ENCODE measurements around the gene PITRM1.
A peak's percentile ranks its signal among the peaks of the same experiment; 100 is the strongest.
"Not testable (repeated sequence)": the region's sequence is repeated elsewhere in the genome, so short reads cannot be mapped to it uniquely, and the experiment has no call there.

The PITRM1 gene

DNA sequence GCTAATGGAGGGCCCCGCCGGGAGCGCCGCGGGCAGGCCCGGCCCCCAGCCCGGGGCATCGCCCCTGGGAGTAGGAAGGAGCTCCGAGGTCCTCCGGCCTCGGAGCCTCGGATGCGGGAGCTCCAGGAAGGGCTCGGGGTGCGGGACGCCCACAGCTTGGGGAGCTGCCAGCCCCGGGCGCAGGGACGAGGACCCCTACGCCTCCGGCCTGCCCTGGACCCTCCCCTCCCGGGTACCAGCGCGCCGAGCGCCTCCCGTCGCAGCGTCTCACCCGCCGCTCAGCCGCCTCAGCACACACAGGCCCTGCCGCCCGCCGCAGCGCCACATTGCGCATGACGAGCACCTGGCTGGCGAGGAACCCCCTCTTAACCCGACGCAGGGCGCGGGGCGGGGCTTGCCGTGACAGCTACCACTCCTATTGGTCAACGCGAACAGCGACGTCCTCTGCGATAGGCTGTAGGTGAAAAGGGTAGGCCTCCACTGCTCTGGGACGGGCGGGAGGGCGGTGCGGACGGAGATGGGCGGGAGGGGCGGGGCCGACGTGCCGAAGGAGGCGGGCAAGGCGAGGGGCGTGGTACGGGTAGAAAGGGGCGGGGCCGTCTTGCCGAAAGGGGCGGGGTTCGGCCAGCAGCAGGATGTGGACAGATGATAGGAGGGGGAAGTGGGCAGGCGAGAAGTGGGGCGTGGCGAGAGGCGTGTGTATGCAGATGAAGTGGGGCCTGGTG lies at the start of gene PITRM1:
Gene PITRM1 (minus strand): TSS at position 337 of the 725 bp plus-strand sequence. CDS start 10 bp downstream, at position 327.
- DNase-seq, result peak; percentile 84

- no peak for DNase-seq
These were observed 49.5 kb upstream of the PITRM1 start for GRCh38 chr10:3222068-3222467.

- not testable (repeated sequence) for DNase-seq
These were observed 49.0 kb upstream of the PITRM1 start for GRCh38 chr10:3221601-3222000.

- DNase-seq, result no peak
These were observed 48.3 kb upstream of the PITRM1 start for GRCh38 chr10:3220853-3221252.

- DNase-seq, result not testable (repeated sequence)
These were observed 46.5 kb upstream of the PITRM1 start for GRCh38 chr10:3219021-3219628.

DNA sequence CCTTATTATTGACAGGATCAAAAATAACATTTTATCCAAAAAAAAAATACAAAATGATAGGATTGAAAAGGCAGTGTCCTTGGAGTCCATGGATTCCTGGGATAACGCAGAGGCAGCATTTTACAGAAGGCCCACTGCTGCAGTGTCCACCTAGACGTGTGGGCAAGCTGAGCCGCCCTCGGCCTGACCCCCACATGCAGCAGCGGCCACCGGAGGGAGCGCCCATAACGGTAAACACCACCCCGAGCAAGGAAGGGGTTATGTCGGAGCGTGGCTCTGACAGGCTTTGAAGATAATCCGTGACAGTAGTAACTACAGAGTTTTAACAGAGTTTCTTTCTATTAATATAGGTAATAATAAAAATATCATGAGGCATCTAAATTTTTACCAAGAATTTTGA lies 45.3 kb upstream of the PITRM1 start:
- no peak for DNase-seq

- DNase-seq, result no peak
These were observed 44.7 kb upstream of the PITRM1 start for GRCh38 chr10:3217301-3217700.

DNA sequence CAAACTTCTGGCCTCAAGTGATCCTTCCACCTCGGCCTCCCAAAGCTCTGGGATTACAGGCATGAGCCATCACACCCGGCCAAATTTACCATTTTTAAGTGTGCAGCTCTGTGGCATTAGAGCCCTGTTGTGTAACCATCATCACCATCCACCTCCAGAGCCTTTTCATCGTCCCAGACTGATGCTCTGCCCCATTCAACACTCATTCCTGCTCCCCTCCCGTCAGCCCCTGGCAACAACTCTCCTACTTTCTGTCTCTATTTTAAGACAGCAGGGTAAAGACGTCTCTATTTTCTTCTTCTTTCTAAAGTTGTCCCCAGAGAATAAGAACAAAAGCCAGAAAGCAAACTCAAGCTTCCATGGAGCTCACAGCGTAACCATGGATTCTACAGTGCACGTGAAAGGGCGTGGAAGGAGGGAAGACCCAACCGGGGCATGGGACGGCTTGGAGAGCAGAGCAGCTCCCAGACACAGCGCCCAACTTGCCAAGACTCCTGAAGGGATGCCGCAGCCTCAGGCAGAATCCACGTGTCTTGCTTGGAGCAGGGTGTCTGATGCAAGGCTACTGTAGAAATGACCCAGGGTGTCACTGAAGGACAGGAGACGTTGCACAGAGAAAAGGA lies 42.7 kb upstream of the PITRM1 start:
- DNase-seq, result no peak

DNA sequence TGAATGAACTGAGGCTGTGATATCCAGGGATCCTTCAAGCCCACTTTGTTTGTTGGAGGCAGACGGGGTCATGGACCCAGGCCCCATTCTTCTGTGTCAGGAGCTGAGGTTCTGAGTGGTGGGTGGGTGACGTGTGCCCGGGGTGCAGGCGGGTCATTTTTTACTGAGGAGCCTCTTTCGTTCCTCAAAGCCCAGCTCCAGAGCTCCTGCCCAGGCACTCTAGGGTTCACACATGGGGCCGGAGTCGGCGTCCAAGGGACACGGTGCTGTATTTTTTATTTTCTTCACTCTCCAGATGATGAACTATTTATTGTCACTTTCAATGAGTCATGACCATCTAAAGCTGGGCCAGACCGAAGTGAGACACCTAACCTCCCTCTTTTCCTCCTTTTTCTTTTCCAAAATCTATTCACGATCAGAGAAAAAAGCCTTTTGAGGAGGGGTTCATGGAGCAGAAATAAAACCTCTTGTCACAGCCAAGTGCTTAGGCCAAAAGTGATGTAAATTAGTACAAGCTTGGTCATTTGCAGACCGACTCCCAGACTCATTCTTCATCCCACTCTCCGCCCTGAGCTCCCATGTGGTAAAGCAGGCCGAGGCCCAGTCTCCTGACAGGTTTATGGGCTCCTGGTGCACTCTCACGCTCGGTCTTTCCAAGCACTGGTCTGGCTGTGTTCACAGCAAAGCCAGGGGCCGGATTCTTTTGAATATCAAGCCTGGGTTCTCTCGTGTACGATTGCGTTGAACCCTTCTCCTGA lies 41.4 kb upstream of the PITRM1 start:
- no peak for DNase-seq

- no peak for DNase-seq
These were observed 40.6 kb upstream of the PITRM1 start for GRCh38 chr10:3213208-3213607.

DNA sequence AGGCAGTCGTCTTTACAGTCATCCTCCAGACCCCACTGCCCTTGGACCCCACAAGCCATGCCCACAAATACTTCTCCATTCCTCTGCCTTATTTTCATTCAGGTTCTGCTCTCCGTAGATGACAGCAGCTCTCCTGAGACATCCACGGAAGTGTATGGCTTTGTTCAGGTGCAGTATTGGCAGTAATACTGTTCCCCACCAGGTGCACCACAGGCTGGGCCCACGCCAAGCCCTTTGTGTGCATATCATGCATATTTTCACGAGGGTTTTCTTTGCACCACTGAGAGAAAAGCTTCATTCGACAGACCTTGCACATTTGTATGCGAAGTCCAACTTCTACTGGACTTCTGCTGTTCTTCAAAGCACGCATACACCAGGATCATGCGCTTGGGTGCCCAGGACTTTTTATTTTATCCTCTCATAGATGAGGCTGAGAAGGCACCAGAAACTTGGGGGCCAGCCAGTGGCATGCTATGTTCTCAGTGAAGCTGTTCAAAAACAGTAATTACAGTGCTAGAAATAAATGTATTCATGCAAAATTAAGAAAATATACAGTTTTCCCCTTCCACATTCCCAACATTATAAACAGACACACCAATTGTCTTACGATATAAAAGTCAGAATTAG lies 37.8 kb upstream of the PITRM1 start:
- no peak for DNase-seq

- DNase-seq, result no peak
These were observed 36.2 kb upstream of the PITRM1 start for GRCh38 chr10:3208481-3209406.

GRCh38 chr10:3207351-3207750 lies 34.8 kb upstream of the PITRM1 start:
- no peak for DNase-seq

- no peak for DNase-seq
These were observed 34.1 kb upstream of the PITRM1 start for GRCh38 chr10:3206511-3207157.

GRCh38 chr10:3203972-3204371 lies 31.4 kb upstream of the PITRM1 start:
- no peak for DNase-seq

GRCh38 chr10:3203016-3203811 lies 30.6 kb upstream of the PITRM1 start:
- DNase-seq, result no peak

GRCh38 chr10:3201796-3202195 lies 29.2 kb upstream of the PITRM1 start:
- no peak for DNase-seq

- DNase-seq, result no peak
These were observed 26.9 kb upstream of the PITRM1 start for GRCh38 chr10:3199488-3199887.

GRCh38 chr10:3198900-3199299 lies 26.3 kb upstream of the PITRM1 start:
- no peak for DNase-seq

DNA sequence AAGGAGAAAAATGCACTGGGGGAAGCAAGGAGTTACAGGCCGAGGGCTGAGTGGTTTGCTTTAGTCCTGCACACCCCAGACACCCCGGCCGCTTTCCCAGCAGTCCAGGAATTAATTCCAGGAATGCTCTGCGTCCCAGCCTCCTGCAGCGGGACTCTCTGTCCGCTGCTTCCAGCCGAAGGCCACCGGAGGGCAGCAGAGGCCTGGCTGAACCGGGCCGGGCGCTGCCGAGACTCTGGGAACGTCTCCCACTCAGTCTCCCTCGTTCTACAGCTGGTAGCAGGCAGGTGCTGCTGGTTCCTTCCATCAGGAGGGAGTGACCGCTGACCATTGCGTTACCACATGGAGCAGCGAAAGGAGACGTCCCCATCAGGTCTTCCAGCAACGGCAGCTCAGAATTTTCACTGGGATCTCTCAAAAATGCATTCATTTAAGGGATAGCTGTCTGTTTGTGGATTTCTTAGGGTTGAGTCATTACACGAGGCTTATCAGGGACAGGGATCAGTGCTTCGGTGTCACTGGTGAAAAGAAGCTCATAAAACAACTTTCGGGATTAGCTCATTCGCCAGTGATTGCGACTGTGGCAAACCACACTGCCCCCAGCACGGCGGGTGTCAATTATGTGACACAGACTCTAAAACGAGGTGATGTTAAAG lies 24.9 kb upstream of the PITRM1 start:
- peak; percentile 45 for DNase-seq
